ENCODE results near the gene PLPP6.

GRCh38 chr9:4706021-4706420 lies 43.9 kb downstream of the PLPP6 start:
- no peak for TF ChIP-seq POLR2A (IDR thresholded peaks at IDR 0.05; ENCODE audit: low read depth, low read length)
- TF ChIP-seq POU2F2 (IDR thresholded peaks at IDR 0.05; ENCODE audit: low read depth, low read length): no peak
- no peak for TF ChIP-seq POLR2AphosphoS5 (IDR thresholded peaks at IDR 0.05; ENCODE audit: low read depth, low read length)
